GM19438 (cell line): Measurements from ENCODE around the gene CLGN.

ENCODE experiments used
- ATAC-seq: cut with Tn5 transposase; IDR thresholded peaks from one replicate; pipeline ENCODE4 v1.9.1; 2021; ENCODE audit warnings: low read depth; ENCODE audit not compliant: unreplicated experiment

CLGN gene

DNA sequence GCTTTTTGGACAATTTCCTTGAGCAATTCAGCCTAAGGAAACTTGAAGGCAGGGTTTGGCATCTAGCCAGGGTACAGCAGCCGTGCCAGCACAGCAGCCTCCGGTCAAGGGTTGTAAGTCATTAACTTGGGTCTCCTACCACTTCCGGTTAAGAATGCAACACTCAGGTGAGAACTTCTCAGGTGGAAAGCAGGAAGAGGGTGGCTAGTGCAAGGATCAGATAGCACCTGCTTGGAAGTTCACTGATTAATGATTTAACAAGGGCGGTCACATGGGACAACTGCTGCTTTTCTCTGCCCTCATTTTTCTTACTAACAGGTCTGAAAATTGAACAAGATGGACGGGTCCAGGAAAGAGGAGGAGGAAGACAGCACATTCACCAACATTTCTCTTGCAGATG, 84.1 kb downstream of the CLGN start:
- ATAC-seq: peak; percentile 96

DNA sequence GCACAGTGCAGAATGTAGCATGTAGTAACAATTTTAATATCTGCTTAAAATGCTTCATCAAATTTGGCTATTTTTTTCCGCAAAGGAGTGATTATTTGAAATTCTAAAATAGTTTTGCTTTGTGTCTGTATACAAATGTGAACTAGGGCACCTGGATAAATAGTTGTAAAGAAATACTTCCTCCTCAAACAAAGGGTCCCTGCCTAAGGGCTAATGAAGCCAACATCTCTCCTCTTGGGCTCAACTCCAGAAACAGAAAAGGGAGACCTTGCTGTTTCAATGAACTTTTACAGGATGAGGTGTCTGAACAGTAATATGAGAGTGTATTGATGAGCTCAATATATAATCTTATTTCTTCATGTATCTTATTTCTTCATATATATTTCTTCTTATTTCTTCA, 84.8 kb downstream of the CLGN start:
- ATAC-seq: no peak
